Ascending aorta (tissue), 2 donors: ENCODE results near the gene HIVEP2. TPM values are rescaled to one million over a fixed set of nuclear protein-coding genes. Genes with fewer than 3 reads are reported as not detected.
A peak's percentile ranks its signal among the peaks of the same experiment; 100 is the strongest.

ENCODE experiments used
- DNase-seq, 2 donors: peaks; one replicate each; pipeline ENCODE4 v3.0.0-alpha.2; 2019; ENCODE audit warnings: low spot score in 2 of 2
- H3K27ac ChIP-seq, 2 donors: fragments of 200-600 bp; sonication (generic); one replicate each; pipeline ENCODE4 v1.5.1; 2016 to 2017; ENCODE audit warnings: mild to moderate bottlenecking in 1 of 2
- H3K27me3 ChIP-seq: fragments of 200-600 bp; sonication (generic); one replicate; pipeline ENCODE4 v1.5.1; 2017
- H3K36me3 ChIP-seq, 2 donors: fragments of 200-600 bp; sonication (generic); one replicate each; pipeline ENCODE4 v1.5.1; 2016
- H3K4me1 ChIP-seq, 2 donors: fragments of 200-600 bp; sonication (generic); one replicate each; pipeline ENCODE4 v1.5.1; 2016 to 2017; ENCODE audit warnings: mild to moderate bottlenecking in 1 of 2
- H3K4me3 ChIP-seq, 2 donors: fragments of 200-600 bp; sonication (generic); one replicate each; pipeline ENCODE4 v1.5.1; 2016 to 2017; ENCODE audit warnings: mild to moderate bottlenecking in 1 of 2
- H3K9me3 ChIP-seq, 2 donors: fragments of 200-600 bp; sonication (generic); one replicate each; pipeline ENCODE4 v1.5.1; 2016
- intact Hi-C: fragments of 100-400 bp; cut with DNase I; formaldehyde crosslinking; loops from one replicate; pipeline ENCODE4 v1.15.1; 2023
- total RNA-seq: library from RNA; depleted of rRNA; stranded (reverse); fragments of >200 nt; gene quantifications from one replicate; pipeline ENCODE4 v1.1.0, GENCODE V29; 2016
- TF ChIP-seq, protein P1 (sequence below), 3 experiments: fragments of 200-600 bp in 2 of 3; fragments of 450-650 bp in 1 of 3; sonication (generic) in 2 of 3; IDR thresholded peaks; one replicate each; pipeline ENCODE4 v1.5.1; 2016 to 2019; ENCODE audit warnings: antibody characterized with exemption in 3 of 3, mild to moderate bottlenecking in 1 of 3, moderate library complexity in 1 of 3

HIVEP2 gene, protein sequence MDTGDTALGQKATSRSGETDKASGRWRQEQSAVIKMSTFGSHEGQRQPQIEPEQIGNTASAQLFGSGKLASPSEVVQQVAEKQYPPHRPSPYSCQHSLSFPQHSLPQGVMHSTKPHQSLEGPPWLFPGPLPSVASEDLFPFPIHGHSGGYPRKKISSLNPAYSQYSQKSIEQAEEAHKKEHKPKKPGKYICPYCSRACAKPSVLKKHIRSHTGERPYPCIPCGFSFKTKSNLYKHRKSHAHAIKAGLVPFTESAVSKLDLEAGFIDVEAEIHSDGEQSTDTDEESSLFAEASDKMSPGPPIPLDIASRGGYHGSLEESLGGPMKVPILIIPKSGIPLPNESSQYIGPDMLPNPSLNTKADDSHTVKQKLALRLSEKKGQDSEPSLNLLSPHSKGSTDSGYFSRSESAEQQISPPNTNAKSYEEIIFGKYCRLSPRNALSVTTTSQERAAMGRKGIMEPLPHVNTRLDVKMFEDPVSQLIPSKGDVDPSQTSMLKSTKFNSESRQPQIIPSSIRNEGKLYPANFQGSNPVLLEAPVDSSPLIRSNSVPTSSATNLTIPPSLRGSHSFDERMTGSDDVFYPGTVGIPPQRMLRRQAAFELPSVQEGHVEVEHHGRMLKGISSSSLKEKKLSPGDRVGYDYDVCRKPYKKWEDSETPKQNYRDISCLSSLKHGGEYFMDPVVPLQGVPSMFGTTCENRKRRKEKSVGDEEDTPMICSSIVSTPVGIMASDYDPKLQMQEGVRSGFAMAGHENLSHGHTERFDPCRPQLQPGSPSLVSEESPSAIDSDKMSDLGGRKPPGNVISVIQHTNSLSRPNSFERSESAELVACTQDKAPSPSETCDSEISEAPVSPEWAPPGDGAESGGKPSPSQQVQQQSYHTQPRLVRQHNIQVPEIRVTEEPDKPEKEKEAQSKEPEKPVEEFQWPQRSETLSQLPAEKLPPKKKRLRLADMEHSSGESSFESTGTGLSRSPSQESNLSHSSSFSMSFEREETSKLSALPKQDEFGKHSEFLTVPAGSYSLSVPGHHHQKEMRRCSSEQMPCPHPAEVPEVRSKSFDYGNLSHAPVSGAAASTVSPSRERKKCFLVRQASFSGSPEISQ (N-terminal part only)
- total RNA-seq, result 14.5 TPM

DNA sequence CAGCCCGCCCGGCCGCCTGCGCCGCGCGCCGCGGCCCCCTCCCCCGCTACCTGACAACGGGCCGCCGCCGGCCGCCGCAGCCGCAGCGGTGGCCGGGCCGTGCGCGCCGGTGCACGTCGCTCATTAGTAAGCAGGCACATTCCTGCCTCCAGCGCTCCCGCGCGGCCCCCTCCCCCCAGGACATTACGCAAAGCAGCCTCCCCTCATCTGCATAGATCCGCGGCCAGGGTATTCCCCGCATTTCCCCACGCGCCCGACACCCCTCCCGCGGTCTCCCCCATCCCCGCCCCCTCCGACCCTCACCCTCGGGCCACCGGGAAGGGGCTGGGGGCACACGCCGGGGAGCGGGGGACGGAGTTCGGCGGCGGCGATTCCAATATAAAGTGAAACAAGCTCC, at the start of gene HIVEP2:
Gene HIVEP2, minus strand, starts transcription at position 128 of the 397 bp plus-strand sequence. CDS start 170,438 bp downstream, outside the sequence.
- Histone ChIP-seq H3K27ac (peak within 1 kb of the TSS; percentile 98 to 99), H3K4me1 (peaks cover 6 to 20% of the 10 kb centered on the region in 2 donors), H3K27me3 (no peaks in the 10 kb centered on the region), H3K9me3 (no peaks in the 10 kb centered on the region), H3K36me3 (no peaks in the 10 kb centered on the region), H3K4me3 (peak within 1 kb of the TSS; percentile 74 to 92)
- TF ChIP-seq, protein P1, sequence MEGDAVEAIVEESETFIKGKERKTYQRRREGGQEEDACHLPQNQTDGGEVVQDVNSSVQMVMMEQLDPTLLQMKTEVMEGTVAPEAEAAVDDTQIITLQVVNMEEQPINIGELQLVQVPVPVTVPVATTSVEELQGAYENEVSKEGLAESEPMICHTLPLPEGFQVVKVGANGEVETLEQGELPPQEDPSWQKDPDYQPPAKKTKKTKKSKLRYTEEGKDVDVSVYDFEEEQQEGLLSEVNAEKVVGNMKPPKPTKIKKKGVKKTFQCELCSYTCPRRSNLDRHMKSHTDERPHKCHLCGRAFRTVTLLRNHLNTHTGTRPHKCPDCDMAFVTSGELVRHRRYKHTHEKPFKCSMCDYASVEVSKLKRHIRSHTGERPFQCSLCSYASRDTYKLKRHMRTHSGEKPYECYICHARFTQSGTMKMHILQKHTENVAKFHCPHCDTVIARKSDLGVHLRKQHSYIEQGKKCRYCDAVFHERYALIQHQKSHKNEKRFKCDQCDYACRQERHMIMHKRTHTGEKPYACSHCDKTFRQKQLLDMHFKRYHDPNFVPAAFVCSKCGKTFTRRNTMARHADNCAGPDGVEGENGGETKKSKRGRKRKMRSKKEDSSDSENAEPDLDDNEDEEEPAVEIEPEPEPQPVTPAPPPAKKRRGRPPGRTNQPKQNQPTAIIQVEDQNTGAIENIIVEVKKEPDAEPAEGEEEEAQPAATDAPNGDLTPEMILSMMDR (IDR thresholded peaks at IDR 0.05), result peak in 2 of 3 experiments; percentile 6 to 23
- peak; percentile 77 to 95 for DNase-seq
- intact Hi-C loops, result loop anchor here (5.0 kb wide), 3 partner anchors 113 to 732 kb away; partner anchors contain the start of gene PHACTR2

DNA sequence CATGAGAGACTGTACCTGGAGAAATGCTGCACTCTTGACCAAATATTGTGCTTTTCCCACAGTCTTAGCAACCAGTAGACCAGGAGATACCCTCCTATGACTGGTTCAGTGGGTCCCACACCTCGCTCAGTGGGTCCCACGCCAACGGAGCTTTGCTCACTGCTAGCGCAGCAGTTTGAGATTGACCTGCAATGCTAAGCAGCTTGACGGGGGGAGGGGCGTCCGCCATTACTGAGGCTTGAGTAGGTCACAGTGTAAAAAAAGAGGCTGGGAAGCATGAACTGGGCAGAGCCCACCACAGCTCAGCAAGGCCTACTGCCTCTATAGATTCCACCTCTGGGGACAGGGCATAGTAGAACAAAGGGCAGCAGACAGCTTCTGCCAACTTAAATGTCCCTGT, 49.0 kb upstream of the HIVEP2 start:
- Histone ChIP-seq H3K4me1 (no peaks in the 10 kb centered on the region), H3K36me3 (no peaks in the 10 kb centered on the region), H3K27me3 (no peaks in the 10 kb centered on the region), H3K4me3 (no peak overlapping the region), H3K27ac (no peak overlapping the region), H3K9me3 (no peaks in the 10 kb centered on the region)
- no peak for DNase-seq
- TF ChIP-seq, protein P1 (IDR thresholded peaks at IDR 0.05), result no peak
- intact Hi-C loops, result no loop called here

DNA sequence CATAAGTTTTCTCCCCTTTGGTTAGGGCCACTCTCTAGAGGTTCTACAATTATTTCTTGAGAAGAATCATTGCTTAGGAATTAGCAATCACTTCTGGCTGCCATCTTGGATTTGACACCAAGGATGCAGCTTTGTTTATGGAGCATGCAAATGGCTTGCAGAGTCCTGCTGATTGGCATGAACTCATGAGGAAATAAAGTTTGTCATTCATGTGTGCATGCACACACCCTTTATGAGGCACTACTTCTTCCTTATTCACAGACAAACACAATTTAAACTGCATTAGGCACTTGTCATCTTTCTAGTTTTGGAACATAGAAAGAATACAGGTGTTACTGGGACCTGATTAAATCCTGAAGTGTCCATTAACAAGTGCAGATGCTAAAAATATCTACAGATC, 42.5 kb upstream of the HIVEP2 start:
- peaks cover 0 to 3% of the 10 kb centered on the region in 2 donors for H3K9me3 ChIP-seq
- no peaks in the 10 kb centered on the region for H3K27me3 ChIP-seq
- TF ChIP-seq, protein P1 (IDR thresholded peaks at IDR 0.05), result no peak
- no peaks in the 10 kb centered on the region for H3K4me1 ChIP-seq
- H3K36me3 ChIP-seq, result no peaks in the 10 kb centered on the region
- no peak for DNase-seq
- H3K27ac ChIP-seq, result no peak overlapping the region
- intact Hi-C loops, result no loop called here
- no peak overlapping the region for H3K4me3 ChIP-seq

DNA sequence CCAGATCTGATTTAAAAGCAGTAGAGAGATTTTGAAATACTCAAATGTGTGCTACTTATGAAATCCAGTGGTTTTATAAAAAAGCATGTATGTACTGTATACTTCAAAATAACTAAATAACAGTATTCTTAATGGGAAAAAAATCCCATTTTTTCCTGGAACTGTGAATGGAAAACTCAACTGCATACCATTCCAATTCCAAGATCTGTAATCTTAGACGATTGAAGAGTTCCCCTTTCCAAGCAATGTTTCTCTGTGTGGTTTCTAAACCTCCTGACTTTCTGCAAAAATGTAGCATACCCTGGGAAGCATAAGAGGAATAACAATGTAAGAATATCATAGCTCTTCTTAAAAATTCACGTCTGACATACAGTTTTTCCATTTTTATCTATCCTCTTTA, 40.3 kb upstream of the HIVEP2 start:
- intact Hi-C loops, result no loop called here

DNA sequence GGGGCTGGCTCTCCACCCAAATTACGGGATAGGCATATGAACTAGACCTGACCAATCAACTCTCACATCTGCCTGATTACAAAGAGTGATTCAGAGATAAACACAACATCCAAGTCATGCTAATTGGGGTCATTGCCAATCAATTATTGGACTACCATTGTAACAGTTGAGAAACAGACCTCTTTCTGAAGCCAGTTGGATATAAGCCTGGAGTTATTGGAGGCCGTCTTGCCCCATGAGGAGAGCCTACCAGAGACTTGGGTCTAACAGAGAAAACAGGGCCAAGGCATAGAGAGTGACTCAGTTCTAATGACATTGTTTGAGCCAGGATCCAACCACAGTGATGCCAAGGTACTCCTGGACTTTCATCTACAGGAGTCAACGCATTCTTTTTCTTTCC, 39.4 kb upstream of the HIVEP2 start:
- H3K4me3 ChIP-seq, result no peak overlapping the region
- no peak overlapping the region for H3K27ac ChIP-seq
- H3K36me3 ChIP-seq, result no peaks in the 10 kb centered on the region
- H3K9me3 ChIP-seq, result peaks cover 0 to 13% of the 10 kb centered on the region in 2 donors
- TF ChIP-seq, protein P1 (IDR thresholded peaks at IDR 0.05), result no peak
- intact Hi-C loops, result no loop called here
- no peaks in the 10 kb centered on the region for H3K27me3 ChIP-seq
- H3K4me1 ChIP-seq, result no peaks in the 10 kb centered on the region
- DNase-seq, result no peak

More for the DNA sequence above, 40.3 kb upstream of the HIVEP2 start:
- TF ChIP-seq, protein P1 (IDR thresholded peaks at IDR 0.05), result no peak
- Histone ChIP-seq H3K4me1 (no peaks in the 10 kb centered on the region), H3K27me3 (no peaks in the 10 kb centered on the region), H3K36me3 (no peaks in the 10 kb centered on the region), H3K9me3 (peaks cover 0 to 13% of the 10 kb centered on the region in 2 donors), H3K27ac (no peak overlapping the region), H3K4me3 (no peak overlapping the region)
- no peak for DNase-seq
